HEK293 (cell line): ENCODE results near the gene NATD1.

Experiments used
- IKZF3 ChIP-seq: fragments of 450-650 bp; IDR thresholded peaks from 2 replicates; pipeline ENCODE4 v1.5.0; 2018; ENCODE audit warnings: missing biosample characterization, mild to moderate bottlenecking, missing genetic modification characterization, moderate library complexity
- KLF1 ChIP-seq: fragments of 450-650 bp; formaldehyde crosslinking; IDR thresholded peaks from 2 replicates; pipeline ENCODE4 v1.5.1; 2016; ENCODE audit warnings: missing biosample characterization, missing genetic modification characterization
- KLF8 ChIP-seq: fragments of 450-650 bp; formaldehyde crosslinking; IDR thresholded peaks from 2 replicates; pipeline ENCODE4 v1.5.1; 2016; ENCODE audit warnings: missing biosample characterization, missing genetic modification characterization
- KLF9 ChIP-seq: fragments of 450-650 bp; formaldehyde crosslinking; IDR thresholded peaks from 2 replicates; pipeline ENCODE4 v1.5.1; 2016; ENCODE audit warnings: missing biosample characterization, missing genetic modification characterization, low read depth
- MYNN ChIP-seq: fragments of 450-650 bp; formaldehyde crosslinking; IDR thresholded peaks from 2 replicates; pipeline ENCODE4 v1.5.1; 2016; ENCODE audit warnings: missing biosample characterization, missing genetic modification characterization, borderline replicate concordance
- SCRT2 ChIP-seq: fragments of 450-650 bp; formaldehyde crosslinking; IDR thresholded peaks from 2 replicates; pipeline ENCODE4 v1.5.1; 2016; ENCODE audit warnings: missing biosample characterization, missing genetic modification characterization
- SP2 ChIP-seq: fragments of 450-650 bp; formaldehyde crosslinking; IDR thresholded peaks from 2 replicates; pipeline ENCODE4 v1.5.1; 2016; ENCODE audit warnings: missing biosample characterization, missing genetic modification characterization
- TCF7L2 ChIP-seq: IDR thresholded peaks from 2 replicates; pipeline ENCODE4 v1.6.1; 2011; ENCODE audit warnings: low read depth, mild to moderate bottlenecking, inconsistent platforms, low read length, moderate library complexity, borderline replicate concordance
- ZBTB21 ChIP-seq: fragments of 450-650 bp; formaldehyde crosslinking; IDR thresholded peaks from 2 replicates; pipeline ENCODE4 v1.5.1; 2017; ENCODE audit warnings: missing biosample characterization, missing genetic modification characterization
- ZBTB48 ChIP-seq: fragments of 450-650 bp; formaldehyde crosslinking; IDR thresholded peaks from 2 replicates; pipeline ENCODE4 v1.5.1; 2016; ENCODE audit warnings: missing biosample characterization, missing genetic modification characterization
- ZFHX2 ChIP-seq: fragments of 450-650 bp; formaldehyde crosslinking; conservative IDR thresholded peaks from 2 replicates; pipeline ENCODE4 v1.5.1; 2016; ENCODE audit warnings: missing biosample characterization, missing genetic modification characterization
- ZFP69B ChIP-seq: fragments of 450-650 bp; formaldehyde crosslinking; IDR thresholded peaks from 2 replicates; pipeline ENCODE4 v1.5.1; 2016; ENCODE audit warnings: missing biosample characterization, missing genetic modification characterization
- ZNF121 ChIP-seq: fragments of 450-650 bp; formaldehyde crosslinking; IDR thresholded peaks from 2 replicates; pipeline ENCODE4 v1.5.1; 2016; ENCODE audit warnings: missing biosample characterization, missing genetic modification characterization
- ZNF600 ChIP-seq: fragments of 450-650 bp; formaldehyde crosslinking; IDR thresholded peaks from 2 replicates; pipeline ENCODE4 v1.5.1; 2016; ENCODE audit warnings: missing biosample characterization, missing genetic modification characterization
- ZNF621 ChIP-seq: fragments of 450-650 bp; formaldehyde crosslinking; IDR thresholded peaks from 2 replicates; pipeline ENCODE4 v1.5.1; 2017; ENCODE audit warnings: missing biosample characterization, missing genetic modification characterization
- ZNF629 ChIP-seq: fragments of 450-650 bp; formaldehyde crosslinking; IDR thresholded peaks from 2 replicates; pipeline ENCODE4 v1.5.1; 2017; ENCODE audit warnings: missing biosample characterization, missing genetic modification characterization
- TF ChIP-seq, protein P1 (sequence below): fragments of 450-650 bp; formaldehyde crosslinking; IDR thresholded peaks from 2 replicates; pipeline ENCODE4 v1.5.1; 2016; ENCODE audit warnings: missing biosample characterization, missing genetic modification characterization
- TF ChIP-seq, protein P2 (sequence below): fragments of 450-650 bp; formaldehyde crosslinking; IDR thresholded peaks from 2 replicates; pipeline ENCODE4 v1.5.1; 2016; ENCODE audit warnings: missing biosample characterization, missing genetic modification characterization
- TF ChIP-seq, protein P3 (sequence below): fragments of 450-650 bp; formaldehyde crosslinking; IDR thresholded peaks from 2 replicates; pipeline ENCODE4; 2016; ENCODE audit warnings: missing biosample characterization, missing genetic modification characterization
- TF ChIP-seq, protein P4 (sequence below): fragments of 450-650 bp; formaldehyde crosslinking; IDR thresholded peaks from 2 replicates; pipeline ENCODE4 v1.5.1; 2016; ENCODE audit warnings: missing biosample characterization, missing genetic modification characterization

The NATD1 gene

DNA sequence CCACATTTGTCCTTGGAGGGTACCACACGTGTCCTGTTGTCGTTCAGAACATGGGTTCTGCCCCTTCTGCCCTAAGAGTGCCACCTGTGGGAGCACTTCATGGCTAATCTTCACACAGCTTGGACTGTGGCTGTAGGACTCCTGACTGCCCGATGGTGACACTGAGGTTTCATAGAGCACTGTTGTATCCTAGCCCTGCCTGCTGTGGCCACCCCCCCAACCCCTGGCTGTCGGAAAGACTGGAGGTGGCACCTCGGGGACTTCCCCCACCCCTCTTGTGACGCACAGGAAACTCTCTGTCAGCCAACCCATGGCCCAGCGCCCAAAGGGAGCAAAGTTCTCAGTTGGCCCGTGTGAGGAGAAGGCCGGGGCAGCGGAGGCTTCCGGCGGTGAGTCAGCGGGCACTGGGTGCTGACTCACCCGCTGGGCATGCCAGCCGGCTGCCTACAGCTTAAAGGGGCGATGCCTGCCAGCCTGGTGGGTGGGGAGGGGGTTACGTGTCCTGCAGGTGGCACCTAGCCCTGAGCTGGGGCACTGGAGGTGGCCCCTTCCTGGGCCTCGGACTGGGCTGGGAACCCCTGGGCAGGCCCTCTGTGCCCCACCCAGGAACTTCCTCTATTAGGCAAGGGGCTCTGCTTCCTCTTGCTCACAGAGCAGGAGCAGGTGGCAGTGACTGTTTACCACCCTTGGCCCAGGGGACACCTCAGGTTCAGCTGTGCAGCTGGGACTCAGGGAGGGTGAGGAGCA, 34.7 kb upstream of the NATD1 start (continued):
- TF ChIP-seq, protein P1, sequence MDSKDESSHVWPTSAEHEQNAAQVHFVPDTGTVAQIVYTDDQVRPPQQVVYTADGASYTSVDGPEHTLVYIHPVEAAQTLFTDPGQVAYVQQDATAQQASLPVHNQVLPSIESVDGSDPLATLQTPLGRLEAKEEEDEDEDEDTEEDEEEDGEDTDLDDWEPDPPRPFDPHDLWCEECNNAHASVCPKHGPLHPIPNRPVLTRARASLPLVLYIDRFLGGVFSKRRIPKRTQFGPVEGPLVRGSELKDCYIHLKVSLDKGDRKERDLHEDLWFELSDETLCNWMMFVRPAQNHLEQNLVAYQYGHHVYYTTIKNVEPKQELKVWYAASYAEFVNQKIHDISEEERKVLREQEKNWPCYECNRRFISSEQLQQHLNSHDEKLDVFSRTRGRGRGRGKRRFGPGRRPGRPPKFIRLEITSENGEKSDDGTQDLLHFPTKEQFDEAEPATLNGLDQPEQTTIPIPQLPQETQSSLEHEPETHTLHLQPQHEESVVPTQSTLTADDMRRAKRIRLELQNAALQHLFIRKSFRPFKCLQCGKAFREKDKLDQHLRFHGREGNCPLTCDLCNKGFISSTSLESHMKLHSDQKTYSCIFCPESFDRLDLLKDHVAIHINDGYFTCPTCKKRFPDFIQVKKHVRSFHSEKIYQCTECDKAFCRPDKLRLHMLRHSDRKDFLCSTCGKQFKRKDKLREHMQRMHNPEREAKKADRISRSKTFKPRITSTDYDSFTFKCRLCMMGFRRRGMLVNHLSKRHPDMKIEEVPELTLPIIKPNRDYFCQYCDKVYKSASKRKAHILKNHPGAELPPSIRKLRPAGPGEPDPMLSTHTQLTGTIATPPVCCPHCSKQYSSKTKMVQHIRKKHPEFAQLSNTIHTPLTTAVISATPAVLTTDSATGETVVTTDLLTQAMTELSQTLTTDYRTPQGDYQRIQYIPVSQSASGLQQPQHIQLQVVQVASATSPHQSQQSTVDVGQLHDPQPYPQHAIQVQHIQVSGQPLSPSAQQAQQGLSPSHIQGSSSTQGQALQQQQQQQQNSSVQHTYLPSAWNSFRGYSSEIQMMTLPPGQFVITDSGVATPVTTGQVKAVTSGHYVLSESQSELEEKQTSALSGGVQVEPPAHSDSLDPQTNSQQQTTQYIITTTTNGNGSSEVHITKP (tag by site-specific recombination), result peak; percentile 59
- TF ChIP-seq ZNF621 (tag by site-specific recombination), result no peak
- TF ChIP-seq MYNN, result peak; percentile 13; the same call in 1 of the 2 replicates
- TF ChIP-seq IKZF3 (tag by site-specific recombination), result no peak
- TF ChIP-seq, protein P2, sequence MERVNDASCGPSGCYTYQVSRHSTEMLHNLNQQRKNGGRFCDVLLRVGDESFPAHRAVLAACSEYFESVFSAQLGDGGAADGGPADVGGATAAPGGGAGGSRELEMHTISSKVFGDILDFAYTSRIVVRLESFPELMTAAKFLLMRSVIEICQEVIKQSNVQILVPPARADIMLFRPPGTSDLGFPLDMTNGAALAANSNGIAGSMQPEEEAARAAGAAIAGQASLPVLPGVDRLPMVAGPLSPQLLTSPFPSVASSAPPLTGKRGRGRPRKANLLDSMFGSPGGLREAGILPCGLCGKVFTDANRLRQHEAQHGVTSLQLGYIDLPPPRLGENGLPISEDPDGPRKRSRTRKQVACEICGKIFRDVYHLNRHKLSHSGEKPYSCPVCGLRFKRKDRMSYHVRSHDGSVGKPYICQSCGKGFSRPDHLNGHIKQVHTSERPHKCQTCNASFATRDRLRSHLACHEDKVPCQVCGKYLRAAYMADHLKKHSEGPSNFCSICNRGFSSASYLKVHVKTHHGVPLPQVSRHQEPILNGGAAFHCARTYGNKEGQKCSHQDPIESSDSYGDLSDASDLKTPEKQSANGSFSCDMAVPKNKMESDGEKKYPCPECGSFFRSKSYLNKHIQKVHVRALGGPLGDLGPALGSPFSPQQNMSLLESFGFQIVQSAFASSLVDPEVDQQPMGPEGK (tag by site-specific recombination), result peak; percentile 58
- no peak for TF ChIP-seq ZNF121 (tag by site-specific recombination)
- peak; percentile 36; the same call in 1 of the 2 replicates for TF ChIP-seq ZBTB21 (tag by site-specific recombination)
- TF ChIP-seq KLF8 (tag by site-specific recombination), result peak; percentile 65; the same call in 1 of the 2 replicates
- TF ChIP-seq ZNF629 (tag by site-specific recombination), result peak; percentile 82
- 0 out of 2 replicates have a peak, but pooled peaks have one; percentile 31 for TF ChIP-seq KLF9 (tag by site-specific recombination)
- peak; percentile 56 for TF ChIP-seq SP2
- TF ChIP-seq, protein P3, sequence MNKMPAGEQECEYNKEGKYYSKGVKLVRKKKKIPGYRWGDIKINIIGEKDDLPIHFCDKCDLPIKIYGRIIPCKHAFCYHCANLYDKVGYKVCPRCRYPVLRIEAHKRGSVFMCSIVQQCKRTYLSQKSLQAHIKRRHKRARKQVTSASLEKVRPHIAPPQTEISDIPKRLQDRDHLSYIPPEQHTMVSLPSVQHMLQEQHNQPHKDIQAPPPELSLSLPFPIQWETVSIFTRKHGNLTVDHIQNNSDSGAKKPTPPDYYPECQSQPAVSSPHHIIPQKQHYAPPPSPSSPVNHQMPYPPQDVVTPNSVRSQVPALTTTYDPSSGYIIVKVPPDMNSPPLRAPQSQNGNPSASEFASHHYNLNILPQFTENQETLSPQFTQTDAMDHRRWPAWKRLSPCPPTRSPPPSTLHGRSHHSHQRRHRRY, result no peak
- TF ChIP-seq ZBTB48 (tag by site-specific recombination), result 0 out of 2 replicates have a peak, but pooled peaks have one; percentile 17
- no peak for TF ChIP-seq TCF7L2
- TF ChIP-seq, protein P4, sequence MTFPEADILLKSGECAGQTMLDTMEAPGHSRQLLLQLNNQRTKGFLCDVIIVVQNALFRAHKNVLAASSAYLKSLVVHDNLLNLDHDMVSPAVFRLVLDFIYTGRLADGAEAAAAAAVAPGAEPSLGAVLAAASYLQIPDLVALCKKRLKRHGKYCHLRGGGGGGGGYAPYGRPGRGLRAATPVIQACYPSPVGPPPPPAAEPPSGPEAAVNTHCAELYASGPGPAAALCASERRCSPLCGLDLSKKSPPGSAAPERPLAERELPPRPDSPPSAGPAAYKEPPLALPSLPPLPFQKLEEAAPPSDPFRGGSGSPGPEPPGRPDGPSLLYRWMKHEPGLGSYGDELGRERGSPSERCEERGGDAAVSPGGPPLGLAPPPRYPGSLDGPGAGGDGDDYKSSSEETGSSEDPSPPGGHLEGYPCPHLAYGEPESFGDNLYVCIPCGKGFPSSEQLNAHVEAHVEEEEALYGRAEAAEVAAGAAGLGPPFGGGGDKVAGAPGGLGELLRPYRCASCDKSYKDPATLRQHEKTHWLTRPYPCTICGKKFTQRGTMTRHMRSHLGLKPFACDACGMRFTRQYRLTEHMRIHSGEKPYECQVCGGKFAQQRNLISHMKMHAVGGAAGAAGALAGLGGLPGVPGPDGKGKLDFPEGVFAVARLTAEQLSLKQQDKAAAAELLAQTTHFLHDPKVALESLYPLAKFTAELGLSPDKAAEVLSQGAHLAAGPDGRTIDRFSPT, result peak; percentile 77
- TF ChIP-seq ZNF600, result peak; percentile 57; the same call in 1 of the 2 replicates
- peak; percentile 68 for TF ChIP-seq ZFHX2 (tag by site-specific recombination)
- peak; percentile 45; the same call in 1 of the 2 replicates for TF ChIP-seq SCRT2 (tag by site-specific recombination)
- peak; percentile 99 for TF ChIP-seq ZFP69B (tag by site-specific recombination)
- TF ChIP-seq KLF1, result peak; percentile 33; the same call in 1 of the 2 replicates
- TF ChIP-seq, all 188 proteins: peak for 32
